ENCODE results near the gene SDF4.

The SDF4 gene

DNA sequence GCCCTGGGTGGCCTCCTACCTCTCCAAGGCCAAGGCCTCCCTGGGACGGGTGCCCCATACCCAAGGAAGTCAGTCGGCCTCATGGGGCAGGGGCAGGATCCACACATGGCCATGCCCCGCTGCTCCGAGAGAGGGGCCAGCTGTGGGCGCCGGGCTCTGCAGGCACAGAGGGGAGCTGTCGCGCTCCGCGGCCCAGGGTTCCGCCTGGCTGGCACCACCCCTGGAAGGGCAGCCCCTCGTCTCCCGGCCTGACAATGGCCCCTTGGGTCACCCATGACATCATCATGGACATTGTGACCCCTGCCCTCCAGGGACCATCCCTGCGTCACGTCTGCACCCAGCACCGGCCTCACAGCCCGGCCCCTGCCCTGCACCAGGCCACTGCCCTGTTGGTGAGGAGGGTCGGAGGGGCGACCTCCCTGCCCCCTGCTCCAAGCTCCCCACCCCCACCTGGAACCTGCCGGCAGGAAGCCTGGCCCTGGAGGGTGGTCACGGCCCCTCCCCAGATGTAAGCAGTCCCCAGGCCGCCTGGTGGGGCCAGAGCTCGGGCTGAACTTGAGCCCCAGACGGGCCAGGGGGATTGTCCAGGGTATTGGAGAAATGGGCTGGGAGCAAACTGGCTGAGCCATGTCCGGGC lies 52.3 kb downstream of the SDF4 start:
- Histone ChIP-seq H3K4me2 (ENCODE audit: low read length) (no peak overlapping the region), H3K4me3 (ENCODE audit: low read length) (no peak overlapping the region), H3F3A (ENCODE audit: control insufficient read depth, insufficient read depth) (no peaks in the 10 kb centered on the region), H3K27me3 (ENCODE audit: control insufficient read depth, low read length) (peaks cover 13% of the 10 kb centered on the region; the same call in 1 of the 2 replicates), H3K27ac (ENCODE audit: low read depth, low read length) (no peak overlapping the region), H3K79me2 (ENCODE audit: control insufficient read depth, low read length) (no peaks in the 10 kb centered on the region), H3K4me1 (ENCODE audit: control insufficient read depth, low read length) (peaks cover 16% of the 10 kb centered on the region), H3K36me3 (ENCODE audit: control insufficient read depth, low read length) (no peaks in the 10 kb centered on the region), H3K9me2 (replicated peaks; ENCODE audit: control insufficient read depth, low read length) (no peaks in the 10 kb centered on the region), H4K20me1 (ENCODE audit: control insufficient read depth, insufficient read depth, low read depth, low read length) (no peaks in the 10 kb centered on the region), H3K9me3 (ENCODE audit: control insufficient read depth, insufficient read depth, low read length) (peaks cover 11% of the 10 kb centered on the region; the same call in 1 of the 2 replicates)
- TF ChIP-seq, protein P1, sequence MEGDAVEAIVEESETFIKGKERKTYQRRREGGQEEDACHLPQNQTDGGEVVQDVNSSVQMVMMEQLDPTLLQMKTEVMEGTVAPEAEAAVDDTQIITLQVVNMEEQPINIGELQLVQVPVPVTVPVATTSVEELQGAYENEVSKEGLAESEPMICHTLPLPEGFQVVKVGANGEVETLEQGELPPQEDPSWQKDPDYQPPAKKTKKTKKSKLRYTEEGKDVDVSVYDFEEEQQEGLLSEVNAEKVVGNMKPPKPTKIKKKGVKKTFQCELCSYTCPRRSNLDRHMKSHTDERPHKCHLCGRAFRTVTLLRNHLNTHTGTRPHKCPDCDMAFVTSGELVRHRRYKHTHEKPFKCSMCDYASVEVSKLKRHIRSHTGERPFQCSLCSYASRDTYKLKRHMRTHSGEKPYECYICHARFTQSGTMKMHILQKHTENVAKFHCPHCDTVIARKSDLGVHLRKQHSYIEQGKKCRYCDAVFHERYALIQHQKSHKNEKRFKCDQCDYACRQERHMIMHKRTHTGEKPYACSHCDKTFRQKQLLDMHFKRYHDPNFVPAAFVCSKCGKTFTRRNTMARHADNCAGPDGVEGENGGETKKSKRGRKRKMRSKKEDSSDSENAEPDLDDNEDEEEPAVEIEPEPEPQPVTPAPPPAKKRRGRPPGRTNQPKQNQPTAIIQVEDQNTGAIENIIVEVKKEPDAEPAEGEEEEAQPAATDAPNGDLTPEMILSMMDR (IDR thresholded peaks at IDR 0.05; ENCODE audit: low read depth, low read length, poor library complexity, severe bottlenecking), result no peak
- TF ChIP-seq EZH2phosphoT487 (IDR thresholded peaks at IDR 0.05; ENCODE audit: borderline replicate concordance, low read length), result no peak

DNA sequence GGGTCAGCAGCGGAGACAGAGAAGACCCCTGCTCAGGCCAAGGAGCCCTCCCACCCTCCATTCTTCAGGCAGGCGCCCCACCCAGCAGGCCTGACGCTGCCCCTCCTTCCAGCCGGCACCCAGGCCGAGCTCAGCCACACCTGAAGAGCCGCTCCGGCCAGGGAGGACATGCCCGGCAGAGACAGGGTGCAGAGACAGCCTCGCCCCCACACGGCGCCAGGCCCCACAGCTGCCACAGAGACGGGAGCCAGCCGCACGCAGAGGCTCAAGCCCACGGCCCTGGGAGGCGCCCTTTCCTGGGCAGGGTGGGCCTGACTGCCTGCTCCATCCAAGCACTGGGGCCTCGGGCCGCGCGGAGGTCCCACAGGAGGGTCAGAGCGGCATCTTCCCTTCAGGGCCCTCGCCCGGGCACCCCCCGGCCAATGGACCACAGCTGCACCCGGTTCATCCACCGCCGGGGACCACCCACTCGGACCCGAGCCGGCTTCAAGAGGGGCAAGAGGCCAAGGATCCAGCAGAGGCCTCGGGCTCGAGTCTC lies 52.9 kb downstream of the SDF4 start:
- no peaks in the 10 kb centered on the region for H3K79me2 ChIP-seq (ENCODE audit: control insufficient read depth, low read length)
- H3K4me1 ChIP-seq (ENCODE audit: control insufficient read depth, low read length), result peaks cover 20% of the 10 kb centered on the region
- H3K27me3 ChIP-seq (ENCODE audit: control insufficient read depth, low read length), result peaks cover 13% of the 10 kb centered on the region; the same call in 1 of the 2 replicates

DNA sequence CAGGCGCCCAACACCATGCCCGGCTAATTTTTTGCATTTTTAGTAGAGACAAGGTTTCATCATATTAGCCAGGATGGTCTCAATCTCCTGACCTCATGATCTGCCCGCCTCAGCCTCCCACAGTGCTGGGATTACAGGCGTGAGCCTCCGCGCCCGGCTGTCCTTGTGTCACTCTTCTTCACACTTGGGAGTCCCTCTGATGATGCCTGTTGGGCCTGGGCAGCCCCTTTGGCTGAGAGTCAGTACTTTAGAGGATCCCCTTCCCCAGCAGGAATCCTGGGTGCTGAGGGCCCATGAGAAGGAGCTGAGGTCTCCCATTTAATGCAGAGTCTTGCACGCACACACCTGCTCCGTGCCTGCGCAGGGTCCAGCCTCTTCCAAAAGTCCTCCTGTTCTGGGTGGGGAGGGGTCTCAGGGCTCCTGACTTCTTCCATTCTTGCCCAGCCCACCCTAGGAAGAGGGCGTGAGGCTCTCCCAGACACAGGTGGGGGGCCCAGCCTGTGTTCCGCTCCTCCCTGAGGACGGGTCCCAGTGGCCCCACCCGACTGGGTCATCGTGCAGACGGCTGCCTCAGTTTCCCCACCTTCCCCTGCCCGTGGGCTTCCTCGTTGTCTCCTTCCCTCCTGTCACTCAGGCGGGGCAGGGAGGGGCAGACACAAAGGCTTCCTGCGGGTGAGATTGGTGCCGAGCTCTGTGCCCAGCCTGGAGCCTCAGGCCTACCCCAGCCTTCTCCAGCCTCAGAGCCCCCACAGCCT lies 54.2 kb downstream of the SDF4 start:
- H3K9me2 ChIP-seq (replicated peaks; ENCODE audit: control insufficient read depth, low read length), result no peaks in the 10 kb centered on the region
- no peaks in the 10 kb centered on the region for H3K79me2 ChIP-seq (ENCODE audit: control insufficient read depth, low read length)
- no peak overlapping the region for H3K4me2 ChIP-seq (ENCODE audit: low read length)
- no peak overlapping the region for H3K4me3 ChIP-seq (ENCODE audit: low read length)
- no peak overlapping the region for H3K27ac ChIP-seq (ENCODE audit: low read depth, low read length)
- H3K36me3 ChIP-seq (ENCODE audit: control insufficient read depth, low read length), result no peaks in the 10 kb centered on the region
- H3K9me3 ChIP-seq (ENCODE audit: control insufficient read depth, insufficient read depth, low read length), result peaks cover 11% of the 10 kb centered on the region; the same call in 1 of the 2 replicates
- no peak for TF ChIP-seq EZH2phosphoT487 (IDR thresholded peaks at IDR 0.05; ENCODE audit: borderline replicate concordance, low read length)
- TF ChIP-seq, protein P1 (IDR thresholded peaks at IDR 0.05; ENCODE audit: low read depth, low read length, poor library complexity, severe bottlenecking), result no peak
- no peaks in the 10 kb centered on the region for H4K20me1 ChIP-seq (ENCODE audit: control insufficient read depth, insufficient read depth, low read depth, low read length)
- no peaks in the 10 kb centered on the region for H3F3A ChIP-seq (ENCODE audit: control insufficient read depth, insufficient read depth)
- peaks cover 24% of the 10 kb centered on the region for H3K27me3 ChIP-seq (ENCODE audit: control insufficient read depth, low read length)
- H3K4me1 ChIP-seq (ENCODE audit: control insufficient read depth, low read length), result peaks cover 20% of the 10 kb centered on the region

More for the DNA sequence above, 52.9 kb downstream of the SDF4 start:
- TF ChIP-seq, protein P1 (IDR thresholded peaks at IDR 0.05; ENCODE audit: low read depth, low read length, poor library complexity, severe bottlenecking), result no peak
- TF ChIP-seq EZH2phosphoT487 (IDR thresholded peaks at IDR 0.05; ENCODE audit: borderline replicate concordance, low read length), result no peak
- Histone ChIP-seq H3K27ac (ENCODE audit: low read depth, low read length) (no peak overlapping the region), H3K36me3 (ENCODE audit: control insufficient read depth, low read length) (no peaks in the 10 kb centered on the region), H3K4me2 (ENCODE audit: low read length) (no peak overlapping the region), H3K9me3 (ENCODE audit: control insufficient read depth, insufficient read depth, low read length) (peaks cover 11% of the 10 kb centered on the region; the same call in 1 of the 2 replicates), H3F3A (ENCODE audit: control insufficient read depth, insufficient read depth) (no peaks in the 10 kb centered on the region), H3K9me2 (replicated peaks; ENCODE audit: control insufficient read depth, low read length) (no peaks in the 10 kb centered on the region), H4K20me1 (ENCODE audit: control insufficient read depth, insufficient read depth, low read depth, low read length) (no peaks in the 10 kb centered on the region), H3K4me3 (ENCODE audit: low read length) (no peak overlapping the region)
